Activated T-helper 1 cell treated with anti-CD3 and anti-CD28 coated beads, Interleukin-2, amount 50 U/mL, for 16 hours (primary cell): ENCODE data around the gene TBX6.

Experiments
- DNase-seq, 2 donors: peaks; one replicate each; pipeline ENCODE4 v3.0.0-alpha.2; 2020; ENCODE audit warnings: low read depth in 1 of 2, low spot score in 1 of 2

TBX6 gene

GRCh38 chr16:30114411-30114810 lies 22.7 kb upstream of the TBX6 start:
- no peak for DNase-seq

GRCh38 chr16:30113711-30114333 lies 22.1 kb upstream of the TBX6 start:
- no peak for DNase-seq

- no peak for DNase-seq
Observed at GRCh38 chr16:30113031-30113710, 21.4 kb upstream of the TBX6 start, which contains the start of gene GDPD3. Gene GDPD3, minus strand, starts transcription at chr16:30113537. Its CDS starts 59 bp downstream, at chr16:30113478.

- DNase-seq, result peak; percentile 34 to 39
Observed at GRCh38 chr16:30112197-30113030, 20.7 kb upstream of the TBX6 start.

- no peak for DNase-seq
Observed at GRCh38 chr16:30110661-30111060, 18.9 kb upstream of the TBX6 start.

- no peak for DNase-seq
Observed at GRCh38 chr16:30108059-30108850, 16.5 kb upstream of the TBX6 start.

GRCh38 chr16:30104492-30104891 lies 12.8 kb upstream of the TBX6 start:
- DNase-seq, result no peak

- DNase-seq, result no peak
Observed at GRCh38 chr16:30104090-30104489, 12.4 kb upstream of the TBX6 start.

GRCh38 chr16:30096862-30097563 lies 5.3 kb upstream of the TBX6 start:
- DNase-seq, result no peak

- peak; percentile 77 to 86 for DNase-seq
Observed at GRCh38 chr16:30096105-30096861, 4.6 kb upstream of the TBX6 start, which contains the start of gene YPEL3. Gene YPEL3, minus strand, starts transcription at chr16:30096213. Its CDS starts 731 bp downstream, at chr16:30095482.

- no peak for DNase-seq
Observed at GRCh38 chr16:30095166-30096078, 3.7 kb upstream of the TBX6 start.

- no peak for DNase-seq
Observed at GRCh38 chr16:30094541-30095165, 2.9 kb upstream of the TBX6 start.

- DNase-seq, result peak in 1 of 2 donors; percentile 47
Observed at GRCh38 chr16:30092373-30093010, 768 bp upstream of the TBX6 start.

- DNase-seq, result no peak
Observed at GRCh38 chr16:30090610-30091331, 953 bp downstream of the TBX6 start.

GRCh38 chr16:30088832-30089624 lies 2.7 kb downstream of the TBX6 start:
- no peak for DNase-seq

- no peak for DNase-seq
Observed at GRCh38 chr16:30088237-30088831, 3.4 kb downstream of the TBX6 start.
